Lower leg skin (tissue), 4 donors: ENCODE results near the gene TULP1. TPM values are rescaled to one million over a fixed set of nuclear protein-coding genes. Genes with fewer than 3 reads are reported as not detected.

ENCODE experiments used
- DNase-seq, 2 donors: peaks; one replicate each; pipeline ENCODE4 v3.0.0-alpha.2; 2019; ENCODE audit warnings: low spot score in 2 of 2
- H3K4me3 ChIP-seq: fragments of 200-600 bp; sonication (generic); 2 replicates; pipeline ENCODE4 v1.5.1; 2017; ENCODE audit warnings: mild to moderate bottlenecking, low read depth; ENCODE audit not compliant: poor library complexity, severe bottlenecking
- POLR2A ChIP-seq, 2 donors: fragments of 450-650 bp; IDR thresholded peaks; one replicate each; pipeline ENCODE4 v1.6.1; 2016 to 2017; ENCODE audit warnings: antibody characterized with exemption in 2 of 2, mild to moderate bottlenecking in 1 of 2, moderate library complexity in 1 of 2
- WGBS, 2 donors: methylation state at CpG; one replicate each; pipeline ENCODE4 v1.1.5; 2018; 5-methylcytosine and 5-hydroxymethylcytosine counted together
- intact Hi-C: fragments of 100-400 bp; cut with DNase I; formaldehyde crosslinking; loops from one replicate; pipeline ENCODE4 v1.15.0; 2023; ENCODE audit warnings: low total_unique reads
- total RNA-seq, 4 donors: library from RNA; depleted of rRNA; stranded (reverse); fragments of >200 nt; gene quantifications; one replicate each; pipeline ENCODE4 v1.1.0, GENCODE V29; 2016
- TF ChIP-seq, protein P1 (sequence below), 3 donors: fragments of 450-650 bp; IDR thresholded peaks; one replicate each; pipeline ENCODE4 v1.5.1; 2016; ENCODE audit warnings: antibody characterized with exemption in 3 of 3, mild to moderate bottlenecking in 3 of 3, moderate library complexity in 2 of 3

TULP1 gene
- total RNA-seq, 4 donors from 2014 or later: 0.61 to 0.65 TPM; not detected in 2

DNA sequence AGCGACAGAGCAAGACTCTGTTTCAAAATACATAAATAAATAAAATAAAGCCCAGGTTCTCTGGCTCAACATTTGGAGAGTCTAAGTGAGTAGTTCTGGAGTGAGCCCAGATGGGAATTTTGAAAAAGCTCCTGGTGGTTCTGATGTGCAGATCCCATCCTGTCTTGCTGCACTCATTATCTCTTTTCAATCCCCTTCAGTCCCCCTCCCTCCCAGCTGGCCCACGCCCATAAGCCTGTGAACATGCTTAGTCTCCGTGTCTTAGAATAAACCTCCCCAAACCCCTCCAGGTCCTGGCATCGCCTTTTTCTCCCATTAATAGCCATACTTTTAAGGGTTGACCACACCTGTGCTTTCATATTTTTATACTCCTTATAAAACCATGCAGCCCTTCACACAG, 19.4 kb upstream of the TULP1 start:
- TF ChIP-seq, protein P1, sequence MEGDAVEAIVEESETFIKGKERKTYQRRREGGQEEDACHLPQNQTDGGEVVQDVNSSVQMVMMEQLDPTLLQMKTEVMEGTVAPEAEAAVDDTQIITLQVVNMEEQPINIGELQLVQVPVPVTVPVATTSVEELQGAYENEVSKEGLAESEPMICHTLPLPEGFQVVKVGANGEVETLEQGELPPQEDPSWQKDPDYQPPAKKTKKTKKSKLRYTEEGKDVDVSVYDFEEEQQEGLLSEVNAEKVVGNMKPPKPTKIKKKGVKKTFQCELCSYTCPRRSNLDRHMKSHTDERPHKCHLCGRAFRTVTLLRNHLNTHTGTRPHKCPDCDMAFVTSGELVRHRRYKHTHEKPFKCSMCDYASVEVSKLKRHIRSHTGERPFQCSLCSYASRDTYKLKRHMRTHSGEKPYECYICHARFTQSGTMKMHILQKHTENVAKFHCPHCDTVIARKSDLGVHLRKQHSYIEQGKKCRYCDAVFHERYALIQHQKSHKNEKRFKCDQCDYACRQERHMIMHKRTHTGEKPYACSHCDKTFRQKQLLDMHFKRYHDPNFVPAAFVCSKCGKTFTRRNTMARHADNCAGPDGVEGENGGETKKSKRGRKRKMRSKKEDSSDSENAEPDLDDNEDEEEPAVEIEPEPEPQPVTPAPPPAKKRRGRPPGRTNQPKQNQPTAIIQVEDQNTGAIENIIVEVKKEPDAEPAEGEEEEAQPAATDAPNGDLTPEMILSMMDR (IDR thresholded peaks at IDR 0.05): no peak
- no peak for TF ChIP-seq POLR2A (IDR thresholded peaks at IDR 0.05)
- WGBS, 2 donors: 59 to 67% methylated on average over 4 of the region's 4 CpGs
- no peak overlapping the region for H3K4me3 ChIP-seq
- no peak for DNase-seq
- intact Hi-C loops: loop anchor here (5.0 kb wide), 1 partner anchor 1930 kb away; no protein-coding TSS in a partner anchor

DNA sequence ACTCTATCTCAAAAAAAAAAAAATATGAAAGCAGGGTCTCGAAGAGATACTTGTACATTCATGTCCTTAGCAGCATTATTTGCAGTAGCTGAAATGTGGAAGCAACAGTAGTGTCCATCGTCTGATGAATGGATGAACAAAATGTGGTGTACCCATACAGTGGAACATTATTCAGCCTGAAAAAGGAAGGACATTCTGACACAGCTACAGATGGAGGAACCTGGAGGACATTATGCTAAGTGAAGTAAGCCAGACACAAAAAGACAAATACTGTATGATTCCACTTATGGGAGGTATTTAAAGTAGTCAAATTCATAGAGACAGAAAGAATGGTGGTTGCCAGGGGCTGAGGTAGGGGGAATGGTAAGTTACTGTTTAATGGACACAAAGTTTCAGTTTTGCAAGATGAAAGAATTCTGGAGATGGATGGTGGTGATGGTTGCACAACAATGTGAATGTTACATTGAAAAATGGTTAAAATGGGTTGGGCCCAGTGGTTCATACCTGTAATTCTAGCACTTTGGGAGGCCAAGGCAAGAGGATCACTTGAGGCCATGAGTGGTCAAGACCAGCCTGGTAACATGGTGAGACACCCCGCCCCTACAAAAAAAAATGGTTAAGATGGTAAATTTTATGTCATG, 11.8 kb upstream of the TULP1 start:
- TF ChIP-seq, protein P1 (IDR thresholded peaks at IDR 0.05): no peak
- no peak for TF ChIP-seq POLR2A (IDR thresholded peaks at IDR 0.05)
- H3K4me3 ChIP-seq: no peak overlapping the region
- WGBS, 2 donors: 90 to 91% methylated on average over 3 of the region's 3 CpGs
- DNase-seq: no peak
- intact Hi-C loops: loop anchor here (5.0 kb wide), 1 partner anchor 213 kb away; the partner anchor contains the start of gene ARMC12

DNA sequence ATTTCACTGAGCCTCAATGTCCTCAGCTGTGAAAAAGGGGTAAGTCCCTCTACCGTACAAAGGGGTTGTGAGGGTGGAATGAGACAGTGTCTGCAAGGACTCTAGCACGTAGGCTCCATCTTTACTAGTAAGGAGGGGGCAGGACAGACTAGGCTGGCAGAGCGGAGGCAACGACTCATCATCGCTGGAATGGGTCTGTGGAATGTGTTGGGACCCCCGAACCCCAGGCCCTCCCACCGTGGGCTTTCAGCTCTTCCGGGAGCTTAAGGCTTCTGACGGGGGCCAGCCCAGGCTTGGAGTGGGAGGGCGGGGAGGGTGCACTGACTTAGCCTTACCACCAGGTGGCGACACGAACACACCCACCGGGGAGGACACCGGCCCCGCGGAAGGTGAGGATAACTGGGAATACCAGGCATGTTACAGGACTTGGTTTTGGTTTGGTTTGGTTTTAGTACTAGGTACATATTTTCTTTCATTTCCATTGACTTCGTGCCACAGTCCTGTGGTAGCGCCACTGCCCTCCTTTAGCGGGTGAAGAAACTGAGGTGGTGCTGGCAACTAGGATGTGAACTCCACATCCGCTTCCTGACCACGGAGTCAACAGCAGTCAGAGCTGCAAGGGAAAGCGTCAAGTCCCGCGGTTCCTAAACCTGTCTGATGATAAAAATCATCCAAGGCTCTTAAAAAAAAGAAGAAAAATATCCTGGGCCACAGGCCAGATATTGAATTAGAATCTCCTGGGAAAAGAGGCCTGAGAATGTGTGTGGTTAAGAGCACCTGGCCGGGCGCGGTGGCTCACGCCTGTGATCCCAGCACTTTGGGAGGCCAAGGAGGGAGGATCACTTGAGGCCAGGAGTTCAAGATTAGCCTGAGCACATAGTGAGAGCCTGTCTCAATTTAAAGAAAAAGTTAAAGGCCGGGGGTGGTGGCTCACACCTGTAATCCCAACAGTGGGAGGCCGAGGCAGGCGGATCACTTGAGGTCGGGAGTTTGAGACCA, 10.3 kb upstream of the TULP1 start:
- no peak overlapping the region for H3K4me3 ChIP-seq
- peak; percentile 68 to 95 for DNase-seq
- WGBS, 2 donors: 32 to 34% methylated on average over 30 to 32 of the region's 32 CpGs
- intact Hi-C loops: loop anchor here (1.0 to 5.0 kb wide), 2 partner anchors 111 to 214 kb away; partner anchors contain the start of gene ARMC12
- TF ChIP-seq, protein P1 (IDR thresholded peaks at IDR 0.05): peak in 1 of 3 donors; percentile 74
- TF ChIP-seq POLR2A (IDR thresholded peaks at IDR 0.05): no peak

DNA sequence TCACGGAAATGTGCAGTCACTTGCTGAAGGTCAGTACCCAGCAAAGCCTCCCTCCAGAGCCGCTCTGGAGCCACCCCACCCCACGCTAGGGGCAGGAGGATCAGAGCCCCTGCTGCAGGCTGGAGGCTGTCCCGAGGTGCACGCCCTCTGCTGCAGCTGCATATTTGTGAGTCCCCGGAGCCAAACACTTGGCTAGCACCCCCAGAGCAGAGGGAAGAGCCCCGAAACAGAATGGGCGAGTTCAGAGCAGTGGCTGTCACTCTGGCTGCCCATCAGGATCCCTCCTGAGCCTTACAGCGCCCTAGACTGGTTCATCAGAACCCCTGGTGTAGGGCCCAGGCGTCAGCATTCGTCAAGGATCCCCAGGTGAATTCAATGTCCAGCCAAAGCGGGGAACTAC, 9.5 kb upstream of the TULP1 start:
- TF ChIP-seq POLR2A (IDR thresholded peaks at IDR 0.05): no peak
- TF ChIP-seq, protein P1 (IDR thresholded peaks at IDR 0.05): no peak
- intact Hi-C loops: loop anchor here (1.0 to 5.0 kb wide), 2 partner anchors 110 to 215 kb away; partner anchors contain the start of gene ARMC12
- 75 to 80% methylated on average over 11 to 12 of the region's 12 CpGs for WGBS, 2 donors
- H3K4me3 ChIP-seq: no peak overlapping the region
- no peak for DNase-seq

DNA sequence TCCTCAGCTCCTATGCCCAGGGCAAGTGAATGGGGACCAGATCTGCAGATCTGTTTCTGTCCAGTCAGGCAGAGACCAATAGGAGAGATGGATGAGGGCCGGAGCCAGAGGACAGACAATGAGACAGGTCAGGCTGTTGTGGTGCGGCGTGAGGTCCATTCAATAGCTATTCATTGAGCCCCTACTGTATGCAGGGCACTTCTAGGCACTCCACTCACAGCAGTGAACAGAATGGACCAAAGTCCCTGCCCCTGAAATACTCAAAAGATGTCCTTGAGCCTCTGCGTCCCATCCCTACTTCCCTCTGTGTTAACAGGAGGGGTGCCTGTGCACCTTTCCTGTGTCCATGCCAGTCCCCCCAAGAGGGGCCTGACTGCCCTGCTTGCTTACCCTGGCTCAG, 8.5 kb upstream of the TULP1 start:
- 95 to 96% methylated on average over 4 of the region's 4 CpGs for WGBS, 2 donors

More for the DNA sequence above, 8.5 kb upstream of the TULP1 start:
- no peak overlapping the region for H3K4me3 ChIP-seq
- intact Hi-C loops: loop anchor here (5.0 kb wide), 1 partner anchor 216 kb away; the partner anchor contains the start of gene ARMC12
- no peak for DNase-seq
- TF ChIP-seq POLR2A (IDR thresholded peaks at IDR 0.05): no peak
- TF ChIP-seq, protein P1 (IDR thresholded peaks at IDR 0.05): no peak
